Suprapubic skin (tissue), 3 donors: Measurements from ENCODE around the gene TLR3.

Experiments used
- EP300 ChIP-seq: sonication (generic); formaldehyde crosslinking; IDR thresholded peaks from one replicate; pipeline ENCODE4 v1.6.1; 2017; ENCODE audit warnings: antibody characterized with exemption
- POLR2A ChIP-seq, 2 donors: fragments of 450-650 bp; IDR thresholded peaks; one replicate each; pipeline ENCODE4 v1.6.1; 2017; ENCODE audit warnings: antibody characterized with exemption in 2 of 2, mild to moderate bottlenecking in 2 of 2, moderate library complexity in 2 of 2
- TF ChIP-seq, protein P1 (sequence below), 2 donors: fragments of 200-600 bp in 1 of 2; fragments of 450-650 bp in 1 of 2; sonication (generic) in 1 of 2; IDR thresholded peaks; one replicate each; pipeline ENCODE4 v1.5.1; 2016 to 2019; ENCODE audit warnings: antibody characterized with exemption in 2 of 2, mild to moderate bottlenecking in 1 of 2, moderate library complexity in 1 of 2

DNA sequence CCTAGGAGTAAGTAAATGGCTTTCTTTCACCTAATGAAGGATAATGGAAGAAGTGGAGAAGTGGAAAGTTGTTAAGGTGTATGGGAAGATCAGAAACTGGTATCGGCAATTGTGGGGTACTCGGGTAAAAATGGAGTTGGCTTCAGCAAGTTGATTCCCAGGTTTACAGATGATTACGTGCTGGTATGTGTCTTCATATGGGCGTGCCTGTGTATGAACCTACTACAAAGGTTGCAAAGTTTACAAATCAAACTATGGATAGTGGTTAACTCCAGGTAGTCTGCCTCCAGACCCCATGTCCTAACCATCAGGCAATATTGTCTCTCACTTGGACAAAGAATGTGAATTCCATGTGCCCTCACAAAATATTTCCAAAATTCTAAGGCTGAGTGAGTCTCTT is 773 bp downstream of the TLR3 start:
- TF ChIP-seq, protein P1, sequence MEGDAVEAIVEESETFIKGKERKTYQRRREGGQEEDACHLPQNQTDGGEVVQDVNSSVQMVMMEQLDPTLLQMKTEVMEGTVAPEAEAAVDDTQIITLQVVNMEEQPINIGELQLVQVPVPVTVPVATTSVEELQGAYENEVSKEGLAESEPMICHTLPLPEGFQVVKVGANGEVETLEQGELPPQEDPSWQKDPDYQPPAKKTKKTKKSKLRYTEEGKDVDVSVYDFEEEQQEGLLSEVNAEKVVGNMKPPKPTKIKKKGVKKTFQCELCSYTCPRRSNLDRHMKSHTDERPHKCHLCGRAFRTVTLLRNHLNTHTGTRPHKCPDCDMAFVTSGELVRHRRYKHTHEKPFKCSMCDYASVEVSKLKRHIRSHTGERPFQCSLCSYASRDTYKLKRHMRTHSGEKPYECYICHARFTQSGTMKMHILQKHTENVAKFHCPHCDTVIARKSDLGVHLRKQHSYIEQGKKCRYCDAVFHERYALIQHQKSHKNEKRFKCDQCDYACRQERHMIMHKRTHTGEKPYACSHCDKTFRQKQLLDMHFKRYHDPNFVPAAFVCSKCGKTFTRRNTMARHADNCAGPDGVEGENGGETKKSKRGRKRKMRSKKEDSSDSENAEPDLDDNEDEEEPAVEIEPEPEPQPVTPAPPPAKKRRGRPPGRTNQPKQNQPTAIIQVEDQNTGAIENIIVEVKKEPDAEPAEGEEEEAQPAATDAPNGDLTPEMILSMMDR (IDR thresholded peaks at IDR 0.05): no peak
- no peak for TF ChIP-seq POLR2A (IDR thresholded peaks at IDR 0.05)
- no peak for TF ChIP-seq EP300
